ENCODE measurements around the gene GUF1. TPM values are rescaled to one million over a fixed set of nuclear protein-coding genes. Genes with fewer than 3 reads are reported as not detected.

GUF1 gene
- total RNA-seq, 1 experiment from 2014 or later, result 30.5 TPM

DNA sequence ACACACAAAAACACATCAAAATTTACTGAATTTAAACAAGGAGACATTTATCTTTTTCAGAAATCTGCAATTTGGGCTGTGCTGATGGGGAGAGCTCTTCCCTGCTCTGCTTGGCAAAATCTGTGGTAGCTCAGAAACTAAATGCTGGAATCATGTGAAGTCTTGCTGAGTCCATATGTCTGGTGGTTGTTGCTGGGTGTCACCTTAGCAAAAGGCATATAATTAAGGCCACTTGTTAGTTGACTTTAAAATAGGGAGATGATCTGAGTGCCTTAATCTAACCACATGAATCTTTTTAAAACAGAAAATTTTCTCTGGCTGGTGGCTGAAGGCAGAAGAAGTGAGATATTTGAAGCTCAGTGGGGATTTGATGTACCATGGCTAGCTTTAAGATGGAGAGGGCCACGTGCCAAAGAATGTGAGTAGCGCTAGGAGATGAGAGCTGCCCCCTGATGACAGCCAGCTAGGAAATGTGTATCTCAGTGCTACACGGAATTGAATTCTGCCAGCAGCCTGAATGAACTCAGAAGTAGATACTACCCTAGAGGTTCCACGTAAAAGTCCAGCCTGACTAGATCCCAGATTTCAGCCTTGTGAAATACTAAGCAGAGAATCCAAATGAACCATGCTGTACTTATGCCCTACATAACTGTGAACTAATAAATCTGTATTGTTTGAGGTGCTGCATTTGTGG lies 7.6 kb upstream of the GUF1 start:
- intact Hi-C loops (cut with micrococcal nuclease), result no loop called here
- H3K4me3 ChIP-seq (replicated peaks in 1 of 2; ENCODE audit: low read depth in 1 of 2, low read length in 2 of 2), result no peak overlapping the region
- no peak overlapping the region for H3K27ac ChIP-seq (ENCODE audit: low read depth, low read length)
- no peak overlapping the region for H2AFZ ChIP-seq (ENCODE audit: low read depth, low read length, poor library complexity, severe bottlenecking)
- BruUV-seq (replicated peaks), result no TSS peak
- ChIA-PET CTCF (no interaction called here), RAD21 (ENCODE audit: low non-redundant PET in 1 of 2, low total read pairs in 2 of 2, uncharacterized antibody in 2 of 2, unreplicated experiment in 2 of 2) (no interaction called here), POLR2A (no interaction called here)
- ATAC-seq (no peak), DNase-seq (ENCODE audit: low read depth, low spot score) (no peak)
- no peaks in the 10 kb centered on the region for H3K9me3 ChIP-seq (ENCODE audit: control insufficient read depth in 1 of 2, insufficient read depth in 1 of 2, low read depth in 1 of 2, low read length in 2 of 2)
- H3K9ac ChIP-seq (ENCODE audit: low read length), result no peak overlapping the region
- TF ChIP-seq POLR2A (IDR thresholded peaks at IDR 0.05; ENCODE audit: borderline replicate concordance, extremely low read depth, insufficient read depth, insufficient read length) (no peak), ELF1 (IDR thresholded peaks at IDR 0.05; ENCODE audit: borderline replicate concordance, low read depth) (no peak), ZFX (IDR thresholded peaks at IDR 0.05) (no peak), POLR2AphosphoS5 (IDR thresholded peaks at IDR 0.05; ENCODE audit: low read depth, low read length) (no peak), FOSL1 (IDR thresholded peaks at IDR 0.05; ENCODE audit: low read depth) (no peak), MAX (IDR thresholded peaks at IDR 0.05) (no peak), REST (IDR thresholded peaks at IDR 0.05; ENCODE audit: low read depth) (no peak), ATF3 (IDR thresholded peaks at IDR 0.05) (no peak), TCF7L2 (IDR thresholded peaks at IDR 0.05; ENCODE audit: borderline replicate concordance, extremely low read depth, insufficient read depth, insufficient read length) (no peak), SIN3A (IDR thresholded peaks at IDR 0.05; ENCODE audit: low read depth) (no peak), EZH2 (IDR thresholded peaks at IDR 0.05) (no peak)
- TF ChIP-seq, protein P1, sequence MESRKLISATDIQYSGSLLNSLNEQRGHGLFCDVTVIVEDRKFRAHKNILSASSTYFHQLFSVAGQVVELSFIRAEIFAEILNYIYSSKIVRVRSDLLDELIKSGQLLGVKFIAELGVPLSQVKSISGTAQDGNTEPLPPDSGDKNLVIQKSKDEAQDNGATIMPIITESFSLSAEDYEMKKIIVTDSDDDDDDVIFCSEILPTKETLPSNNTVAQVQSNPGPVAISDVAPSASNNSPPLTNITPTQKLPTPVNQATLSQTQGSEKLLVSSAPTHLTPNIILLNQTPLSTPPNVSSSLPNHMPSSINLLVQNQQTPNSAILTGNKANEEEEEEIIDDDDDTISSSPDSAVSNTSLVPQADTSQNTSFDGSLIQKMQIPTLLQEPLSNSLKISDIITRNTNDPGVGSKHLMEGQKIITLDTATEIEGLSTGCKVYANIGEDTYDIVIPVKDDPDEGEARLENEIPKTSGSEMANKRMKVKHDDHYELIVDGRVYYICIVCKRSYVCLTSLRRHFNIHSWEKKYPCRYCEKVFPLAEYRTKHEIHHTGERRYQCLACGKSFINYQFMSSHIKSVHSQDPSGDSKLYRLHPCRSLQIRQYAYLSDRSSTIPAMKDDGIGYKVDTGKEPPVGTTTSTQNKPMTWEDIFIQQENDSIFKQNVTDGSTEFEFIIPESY (IDR thresholded peaks at IDR 0.05; ENCODE audit: extremely low read depth, insufficient replicate concordance, low read length), result no peak
- H4K20me1 ChIP-seq (ENCODE audit: insufficient read depth), result no peaks in the 10 kb centered on the region
- no peak overlapping the region for H3K4me2 ChIP-seq (ENCODE audit: low read length)
- no peaks in the 10 kb centered on the region for H3K79me2 ChIP-seq (ENCODE audit: insufficient read depth, low read length)
- no peaks in the 10 kb centered on the region for H3K36me3 ChIP-seq (ENCODE audit: control insufficient read depth in 1 of 2, insufficient read depth in 2 of 2, low read length in 2 of 2)
- H3K9me2 ChIP-seq (ENCODE audit: insufficient read depth), result no peaks in the 10 kb centered on the region
- H3K4me1 ChIP-seq (ENCODE audit: control insufficient read depth in 1 of 2, insufficient read depth in 2 of 2, low read length in 2 of 2), result no peaks in the 10 kb centered on the region
- H3K27me3 ChIP-seq (ENCODE audit: insufficient read depth, low read length), result no peaks in the 10 kb centered on the region; the same call in none of the 2 replicates

All from HCT116 (cell line).